ENCODE data around the gene MAP3K14.

- no peak for TF ChIP-seq POLR2AphosphoS5 (IDR thresholded peaks at IDR 0.05; ENCODE audit: low read depth, low read length)
- TF ChIP-seq POLR2A (IDR thresholded peaks at IDR 0.05; ENCODE audit: low read depth, low read length) = no peak
- TF ChIP-seq SPI1 (IDR thresholded peaks at IDR 0.05; ENCODE audit: low read depth, low read length) = 0 out of 2 replicates have a peak, but pooled peaks have one; percentile 12
- TF ChIP-seq TAF1 (IDR thresholded peaks at IDR 0.05; ENCODE audit: low read depth, low read length) = 0 out of 2 replicates have a peak, but pooled peaks have one; percentile 10
- TF ChIP-seq POU2F2 (IDR thresholded peaks at IDR 0.05; ENCODE audit: low read depth, low read length) = no peak
These were observed 88.7 kb downstream of the MAP3K14 start for GRCh38 chr17:45227926-45228762.
